A673 (cell line): ENCODE measurements around the gene ROMO1.

Experiments
- EZH2 ChIP-seq: fragments of 200-600 bp; sonication (generic); IDR thresholded peaks from 2 replicates; pipeline ENCODE4 v1.6.1; 2017; ENCODE audit warnings: borderline replicate concordance, low read depth, mild to moderate bottlenecking, mixed read lengths, antibody characterized with exemption, low read length; ENCODE audit not compliant: poor library complexity, severe bottlenecking
- TF ChIP-seq, protein P1 (sequence below): fragments of 300-800, 200-600 bp; sonication (generic); conservative IDR thresholded peaks from 2 replicates; pipeline ENCODE4 v1.5.1; 2017; ENCODE audit warnings: low read depth, mild to moderate bottlenecking, antibody characterized with exemption, low read length, moderate library complexity, mixed read lengths

DNA sequence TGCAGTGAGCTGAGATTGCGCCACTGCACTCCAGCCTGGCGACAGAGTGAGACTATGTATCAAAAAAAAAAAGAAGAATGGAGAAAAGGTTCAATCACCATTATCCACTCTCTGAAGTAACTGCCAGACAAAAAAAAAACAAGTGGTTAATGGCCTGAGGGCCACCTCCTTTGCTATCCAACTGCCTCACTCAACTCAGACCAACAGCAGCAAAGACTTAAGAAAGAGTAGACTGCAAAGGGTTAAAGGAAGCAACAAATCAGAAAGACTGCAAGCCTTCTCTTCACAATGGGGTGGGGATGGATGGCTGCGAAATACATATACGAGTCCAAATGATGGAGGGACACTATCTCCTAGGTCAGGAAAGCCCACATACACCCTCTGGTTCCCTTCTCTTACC lies 3.2 kb upstream of the ROMO1 start:
- TF ChIP-seq, protein P1, sequence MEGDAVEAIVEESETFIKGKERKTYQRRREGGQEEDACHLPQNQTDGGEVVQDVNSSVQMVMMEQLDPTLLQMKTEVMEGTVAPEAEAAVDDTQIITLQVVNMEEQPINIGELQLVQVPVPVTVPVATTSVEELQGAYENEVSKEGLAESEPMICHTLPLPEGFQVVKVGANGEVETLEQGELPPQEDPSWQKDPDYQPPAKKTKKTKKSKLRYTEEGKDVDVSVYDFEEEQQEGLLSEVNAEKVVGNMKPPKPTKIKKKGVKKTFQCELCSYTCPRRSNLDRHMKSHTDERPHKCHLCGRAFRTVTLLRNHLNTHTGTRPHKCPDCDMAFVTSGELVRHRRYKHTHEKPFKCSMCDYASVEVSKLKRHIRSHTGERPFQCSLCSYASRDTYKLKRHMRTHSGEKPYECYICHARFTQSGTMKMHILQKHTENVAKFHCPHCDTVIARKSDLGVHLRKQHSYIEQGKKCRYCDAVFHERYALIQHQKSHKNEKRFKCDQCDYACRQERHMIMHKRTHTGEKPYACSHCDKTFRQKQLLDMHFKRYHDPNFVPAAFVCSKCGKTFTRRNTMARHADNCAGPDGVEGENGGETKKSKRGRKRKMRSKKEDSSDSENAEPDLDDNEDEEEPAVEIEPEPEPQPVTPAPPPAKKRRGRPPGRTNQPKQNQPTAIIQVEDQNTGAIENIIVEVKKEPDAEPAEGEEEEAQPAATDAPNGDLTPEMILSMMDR, result no peak
- TF ChIP-seq EZH2, result no peak
